ENCODE measurements around the gene MBOAT1. TPM values are rescaled to one million over a fixed set of nuclear protein-coding genes. Genes with fewer than 3 reads are reported as not detected.

MBOAT1 gene
- total and polyA plus RNA-seq, 8 donors: 2.4 to 47.2 (median 12.2) TPM

DNA sequence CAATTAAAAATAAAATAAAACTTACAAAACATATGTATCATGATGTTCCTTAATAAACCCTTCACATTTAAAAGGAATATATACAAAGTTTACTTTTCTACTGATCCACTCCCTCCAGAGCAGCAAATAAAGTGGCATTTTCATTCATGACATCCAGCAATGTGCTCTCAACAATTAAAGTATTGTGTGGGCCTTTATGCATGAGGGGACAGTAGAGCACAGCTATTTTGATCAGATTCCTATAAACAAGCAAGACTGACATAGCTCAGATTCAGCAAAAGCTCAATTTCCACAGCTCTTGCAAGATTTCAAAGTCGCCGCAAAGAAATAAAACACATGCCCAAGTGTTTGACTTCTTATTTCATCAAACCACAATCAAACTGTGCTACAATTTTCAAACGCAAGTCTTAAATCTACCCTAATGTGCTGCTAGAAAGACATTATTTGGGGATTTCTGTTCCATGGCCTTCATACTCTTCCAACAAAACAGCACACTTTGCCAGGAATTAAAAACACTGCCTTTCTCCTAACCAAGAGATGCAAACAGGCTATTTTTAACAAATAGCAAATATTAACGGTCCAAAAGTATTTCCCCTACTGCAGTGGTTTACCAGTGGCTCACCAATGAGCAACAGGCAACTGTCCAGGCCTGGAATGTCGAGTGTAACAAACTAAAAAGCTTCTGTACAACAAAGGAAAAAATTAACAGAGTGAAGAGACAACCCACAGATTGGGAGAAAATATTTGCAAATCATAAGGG lies 52.3 kb downstream of the MBOAT1 start:
- no peaks in the 10 kb centered on the region for H3K27me3 ChIP-seq
- TF ChIP-seq POLR2AphosphoS5 (IDR thresholded peaks at IDR 0.05): no peak
- no peak for TF ChIP-seq POLR2A (IDR thresholded peaks at IDR 0.05)
- TF ChIP-seq, protein P1, sequence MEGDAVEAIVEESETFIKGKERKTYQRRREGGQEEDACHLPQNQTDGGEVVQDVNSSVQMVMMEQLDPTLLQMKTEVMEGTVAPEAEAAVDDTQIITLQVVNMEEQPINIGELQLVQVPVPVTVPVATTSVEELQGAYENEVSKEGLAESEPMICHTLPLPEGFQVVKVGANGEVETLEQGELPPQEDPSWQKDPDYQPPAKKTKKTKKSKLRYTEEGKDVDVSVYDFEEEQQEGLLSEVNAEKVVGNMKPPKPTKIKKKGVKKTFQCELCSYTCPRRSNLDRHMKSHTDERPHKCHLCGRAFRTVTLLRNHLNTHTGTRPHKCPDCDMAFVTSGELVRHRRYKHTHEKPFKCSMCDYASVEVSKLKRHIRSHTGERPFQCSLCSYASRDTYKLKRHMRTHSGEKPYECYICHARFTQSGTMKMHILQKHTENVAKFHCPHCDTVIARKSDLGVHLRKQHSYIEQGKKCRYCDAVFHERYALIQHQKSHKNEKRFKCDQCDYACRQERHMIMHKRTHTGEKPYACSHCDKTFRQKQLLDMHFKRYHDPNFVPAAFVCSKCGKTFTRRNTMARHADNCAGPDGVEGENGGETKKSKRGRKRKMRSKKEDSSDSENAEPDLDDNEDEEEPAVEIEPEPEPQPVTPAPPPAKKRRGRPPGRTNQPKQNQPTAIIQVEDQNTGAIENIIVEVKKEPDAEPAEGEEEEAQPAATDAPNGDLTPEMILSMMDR (IDR thresholded peaks at IDR 0.05): no peak
- no peak for TF ChIP-seq EP300 (IDR thresholded peaks at IDR 0.05)
- H3K27ac ChIP-seq: peak overlapping the region in 2 of 5 donors; percentile 31 to 60
- peaks cover 0 to 9% (median 0%) of the 10 kb centered on the region in 4 donors for H3K36me3 ChIP-seq
- intact Hi-C loops (cut with DNase I; ENCODE audit: low total_unique reads): no loop called here
- no peak overlapping the region for H3K4me3 ChIP-seq
- WGBS, 5 donors: 53 to 70% (median 66%) methylated on average over 5 of the region's 5 CpGs
- H3K9me3 ChIP-seq: no peaks in the 10 kb centered on the region
- peaks cover 0 to 17% (median 13%) of the 10 kb centered on the region in 4 donors for H3K4me1 ChIP-seq
- DNase-seq: no peak

DNA sequence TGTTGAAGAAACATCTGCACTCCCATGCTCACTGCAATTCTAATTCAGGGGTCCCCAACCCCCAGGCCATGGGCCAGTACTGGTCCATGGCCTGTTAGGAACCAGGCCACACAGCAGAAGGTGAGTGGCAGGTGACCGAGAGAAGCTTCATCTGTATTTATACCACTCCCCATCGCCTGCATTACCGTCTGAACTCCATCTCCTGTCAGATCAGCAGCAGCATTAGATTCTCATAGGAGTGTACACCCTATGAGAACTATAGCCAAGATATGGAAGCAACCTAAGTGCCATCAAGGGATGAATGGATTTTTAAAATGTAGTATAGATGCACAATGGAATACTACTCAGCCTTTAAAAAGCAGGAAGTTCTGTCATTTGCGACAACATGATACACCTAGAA lies 53.2 kb downstream of the MBOAT1 start:
- DNase-seq: no peak
- Histone ChIP-seq H3K4me3 (no peak overlapping the region), H3K36me3 (peaks cover 0 to 4% (median 0%) of the 10 kb centered on the region in 4 donors), H3K9me3 (no peaks in the 10 kb centered on the region), H3K27ac (no peak overlapping the region), H3K27me3 (no peaks in the 10 kb centered on the region), H3K4me1 (peaks cover 0 to 20% (median 13%) of the 10 kb centered on the region in 4 donors)
- 72 to 75% (median 73%) methylated on average over 4 of the region's 4 CpGs for WGBS, 5 donors
- intact Hi-C loops (cut with DNase I; ENCODE audit: low total_unique reads): no loop called here
- TF ChIP-seq POLR2AphosphoS5 (IDR thresholded peaks at IDR 0.05) (no peak), EP300 (IDR thresholded peaks at IDR 0.05) (no peak), POLR2A (IDR thresholded peaks at IDR 0.05) (no peak)
- TF ChIP-seq, protein P1 (IDR thresholded peaks at IDR 0.05): no peak

DNA sequence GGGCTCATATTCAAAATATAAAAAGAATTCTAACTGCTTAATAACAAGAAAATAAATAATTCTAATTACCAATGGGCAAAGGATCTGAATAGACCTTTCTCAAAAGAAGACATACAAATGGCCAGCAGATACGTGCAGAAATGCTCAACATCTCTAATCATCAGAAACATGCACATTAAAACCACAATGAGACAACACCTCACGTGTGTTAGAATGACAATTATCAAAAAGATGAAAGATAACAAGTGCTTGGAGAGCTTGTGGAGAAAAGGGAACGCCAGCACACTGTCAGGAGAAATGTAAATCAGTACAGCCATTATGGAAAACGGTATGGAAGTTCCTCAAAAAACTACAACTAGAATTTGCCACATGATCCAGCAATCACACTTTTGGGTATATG lies 53.6 kb downstream of the MBOAT1 start:
- DNase-seq: no peak
- WGBS, 5 donors: 87 to 92% (median 91%) methylated on average over 4 of the region's 4 CpGs
- H3K4me3 ChIP-seq: no peak overlapping the region

DNA sequence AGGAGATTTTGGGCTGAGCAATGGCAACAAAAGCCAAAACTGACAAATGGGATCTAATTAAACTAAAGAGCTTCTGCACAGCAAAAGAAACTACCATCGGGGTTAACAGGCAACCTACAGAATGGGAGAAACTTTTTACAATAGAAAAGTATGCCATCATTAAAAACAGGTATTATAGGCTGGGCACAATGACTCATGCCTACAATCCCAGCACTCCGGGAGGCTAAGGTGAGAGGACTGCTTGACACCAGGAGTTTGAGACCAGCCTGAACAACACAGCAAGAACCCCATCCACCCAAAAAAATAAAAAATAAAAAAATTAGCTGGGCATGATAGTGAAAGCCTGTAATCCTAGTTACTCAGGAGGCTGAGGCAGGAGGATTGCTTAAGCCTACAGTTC lies 55.4 kb downstream of the MBOAT1 start:
- Histone ChIP-seq H3K9me3 (no peaks in the 10 kb centered on the region), H3K36me3 (peaks cover 0 to 3% (median 2%) of the 10 kb centered on the region in 4 donors), H3K27me3 (no peaks in the 10 kb centered on the region), H3K27ac (no peak overlapping the region), H3K4me3 (no peak overlapping the region), H3K4me1 (peaks cover 0 to 26% (median 13%) of the 10 kb centered on the region in 4 donors)
- no peak for DNase-seq
- no peak for TF ChIP-seq EP300 (IDR thresholded peaks at IDR 0.05)
- TF ChIP-seq POLR2A (IDR thresholded peaks at IDR 0.05): no peak
- TF ChIP-seq, protein P1 (IDR thresholded peaks at IDR 0.05): no peak
- TF ChIP-seq POLR2AphosphoS5 (IDR thresholded peaks at IDR 0.05): no peak
- 83 to 95% (median 91%) methylated on average over 2 of the region's 2 CpGs for WGBS, 5 donors
- intact Hi-C loops (cut with DNase I; ENCODE audit: low total_unique reads): no loop called here

More for the DNA sequence above, 53.6 kb downstream of the MBOAT1 start:
- no peaks in the 10 kb centered on the region for H3K9me3 ChIP-seq
- TF ChIP-seq POLR2AphosphoS5 (IDR thresholded peaks at IDR 0.05): no peak
- no peak for TF ChIP-seq EP300 (IDR thresholded peaks at IDR 0.05)
- TF ChIP-seq POLR2A (IDR thresholded peaks at IDR 0.05): no peak
- TF ChIP-seq, protein P1 (IDR thresholded peaks at IDR 0.05): no peak
- no peaks in the 10 kb centered on the region for H3K27me3 ChIP-seq
- intact Hi-C loops (cut with DNase I; ENCODE audit: low total_unique reads): no loop called here
- no peak overlapping the region for H3K27ac ChIP-seq
- H3K36me3 ChIP-seq: peaks cover 0 to 3% (median 0%) of the 10 kb centered on the region in 4 donors
- peaks cover 0 to 24% (median 13%) of the 10 kb centered on the region in 4 donors for H3K4me1 ChIP-seq

All from stomach (tissue), 9 donors.